AG09319 (cell line): Measurements from ENCODE around the gene WFDC1.

Source experiments
- DNase-seq: peaks from one replicate; pipeline ENCODE4 v3.0.0-alpha.2; 2010; ENCODE audit warnings: low read depth; ENCODE audit errors: extremely low read depth
- CTCF ChIP-seq: IDR thresholded peaks from 2 replicates; pipeline ENCODE4 v1.5.1; 2011; ENCODE audit warnings: low read depth, mild to moderate bottlenecking, inconsistent platforms, low read length, moderate library complexity

The WFDC1 gene

GRCh38 chr16:84294531-84295142, at the start of gene WFDC1:
Gene WFDC1 (plus strand): TSS chr16:84294878. CDS start chr16:84294972, 94 bp downstream.
- no peak for TF ChIP-seq CTCF
- no peak for DNase-seq

GRCh38 chr16:84245956-84246678, 48.6 kb upstream of the WFDC1 start:
- no peak for DNase-seq
- TF ChIP-seq CTCF: no peak

GRCh38 chr16:84246679-84247077, 48.0 kb upstream of the WFDC1 start:
- DNase-seq: no peak
- TF ChIP-seq CTCF: no peak

GRCh38 chr16:84247331-84247730, 47.3 kb upstream of the WFDC1 start:
- DNase-seq: no peak
- no peak for TF ChIP-seq CTCF

- TF ChIP-seq CTCF: no peak
- DNase-seq: no peak
Observed at GRCh38 chr16:84247844-84248243, 46.8 kb upstream of the WFDC1 start.

- no peak for DNase-seq
- TF ChIP-seq CTCF: no peak
Observed at GRCh38 chr16:84252184-84252583, 42.5 kb upstream of the WFDC1 start.

- DNase-seq: no peak
- TF ChIP-seq CTCF: no peak
Observed at GRCh38 chr16:84253173-84253572, 41.5 kb upstream of the WFDC1 start.
